Measurements from ENCODE around the gene CDH26.
A peak's percentile ranks its signal among the peaks of the same experiment; 100 is the strongest.

The CDH26 gene

GRCh38 chr20:59958123-59958522 is at the start of gene CDH26:
TSS of gene CDH26 (plus strand) at chr20:59958423. CDS start at chr20:59958727, 304 bp downstream.
- DNase-seq (ENCODE audit: low read depth), result no peak

- no peak for DNase-seq (ENCODE audit: low read depth)
Observed at GRCh38 chr20:59908855-59909254, 49.4 kb upstream of the CDH26 start.

GRCh38 chr20:59911041-59911440 is 47.2 kb upstream of the CDH26 start:
- no peak for DNase-seq (ENCODE audit: low read depth)

- DNase-seq (ENCODE audit: low read depth), result no peak
Observed at GRCh38 chr20:59912609-59913008, 45.6 kb upstream of the CDH26 start.

- no peak for DNase-seq (ENCODE audit: low read depth)
Observed at GRCh38 chr20:59920944-59921343, 37.3 kb upstream of the CDH26 start.

GRCh38 chr20:59923514-59923913 is 34.7 kb upstream of the CDH26 start:
- DNase-seq (ENCODE audit: low read depth), result no peak

- no peak for DNase-seq (ENCODE audit: low read depth)
Observed at GRCh38 chr20:59925359-59925758, 32.9 kb upstream of the CDH26 start.

GRCh38 chr20:59925899-59926298 is 32.3 kb upstream of the CDH26 start:
- DNase-seq (ENCODE audit: low read depth), result no peak

- DNase-seq (ENCODE audit: low read depth), result no peak
Observed at GRCh38 chr20:59931511-59932312, 26.5 kb upstream of the CDH26 start.

GRCh38 chr20:59932616-59933295 is 25.5 kb upstream of the CDH26 start:
- DNase-seq (ENCODE audit: low read depth), result no peak

GRCh38 chr20:59933296-59933848 is 24.9 kb upstream of the CDH26 start, which contains the start of gene SYCP2:
TSS of gene SYCP2 (minus strand) at chr20:59933637. CDS start at chr20:59922413, 11,224 bp downstream.
- no peak for DNase-seq (ENCODE audit: low read depth)

GRCh38 chr20:59933849-59934585 is 24.2 kb upstream of the CDH26 start:
- peak; percentile 52 for DNase-seq (ENCODE audit: low read depth)

GRCh38 chr20:59935457-59936185 is 22.6 kb upstream of the CDH26 start:
- no peak for DNase-seq (ENCODE audit: low read depth)

- no peak for DNase-seq (ENCODE audit: low read depth)
Observed at GRCh38 chr20:59936409-59936808, 21.8 kb upstream of the CDH26 start.

- no peak for DNase-seq (ENCODE audit: low read depth)
Observed at GRCh38 chr20:59937150-59937549, 21.1 kb upstream of the CDH26 start.

GRCh38 chr20:59938221-59938620 is 20.0 kb upstream of the CDH26 start:
- no peak for DNase-seq (ENCODE audit: low read depth)

- DNase-seq (ENCODE audit: low read depth), result no peak
Observed at GRCh38 chr20:59938696-59939051, 19.5 kb upstream of the CDH26 start.

GRCh38 chr20:59939052-59939878 is 19.0 kb upstream of the CDH26 start:
- DNase-seq (ENCODE audit: low read depth), result no peak

GRCh38 chr20:59939879-59940128 is 18.4 kb upstream of the CDH26 start:
- DNase-seq (ENCODE audit: low read depth), result no peak

- DNase-seq (ENCODE audit: low read depth), result peak; percentile 92
Observed at GRCh38 chr20:59940129-59940955, 17.9 kb upstream of the CDH26 start, which contains the start of the genes FAM217B and PPP1R3D. TSS of gene FAM217B (plus strand) at chr20:59940389. CDS start at chr20:59943944, 3,555 bp downstream. TSS of gene PPP1R3D (minus strand) at chr20:59940305. CDS start at chr20:59939931, 374 bp downstream.

Measured in GM04504 (cell line).